Measurements from ENCODE around the gene RCOR1. TPM values are rescaled to one million over a fixed set of nuclear protein-coding genes. Genes with fewer than 3 reads are reported as not detected.

RCOR1 gene
- total RNA-seq, 1 donor: 23.7 TPM

GRCh38 chr14:102778338-102779083 lies 186.1 kb downstream of the RCOR1 start:
- DNase-seq (ENCODE audit: low read depth): peak; percentile 55

GRCh38 chr14:102779084-102779462 lies 186.6 kb downstream of the RCOR1 start:
- DNase-seq (ENCODE audit: low read depth): no peak
- no peak for TF ChIP-seq CTCF (IDR thresholded peaks at IDR 0.05; ENCODE audit: insufficient read depth, low read depth, low read length)
- H3K4me3 ChIP-seq (ENCODE audit: low read depth, low read length): peak overlapping the region; percentile 65

More at GRCh38 chr14:102778338-102779083, 186.1 kb downstream of the RCOR1 start:
- H3K4me3 ChIP-seq (ENCODE audit: low read depth, low read length): peak overlapping the region; percentile 65
- TF ChIP-seq CTCF (IDR thresholded peaks at IDR 0.05; ENCODE audit: insufficient read depth, low read depth, low read length): no peak

GRCh38 chr14:102779574-102780315 lies 187.3 kb downstream of the RCOR1 start:
- TF ChIP-seq CTCF (IDR thresholded peaks at IDR 0.05; ENCODE audit: insufficient read depth, low read depth, low read length): no peak
- H3K4me3 ChIP-seq (ENCODE audit: low read depth, low read length): no peak overlapping the region
- no peak for DNase-seq (ENCODE audit: low read depth)

Small RNA genes within 50 kb of the gene (small RNA-seq; reads per million reads assigned to genes)
- gene RF00019 (not detected), gene RN7SL546P (not detected)

Other genes starting within 250 kb of the RCOR1 start
- 50.3 and 51.8 TPM in 2 replicates for gene CINP, start 229.8 kb upstream of the RCOR1 start, total RNA-seq
- 18.0 and 19.9 TPM in 2 replicates for gene TECPR2, start 229.7 kb upstream of the RCOR1 start, total RNA-seq
- 16.4 and 26.4 TPM in 2 replicates for gene ANKRD9, start 82.9 kb upstream of the RCOR1 start, total RNA-seq
- gene TRAF3, start 184.8 kb downstream of the RCOR1 start, total RNA-seq: 16.1 and 30.7 TPM in 2 replicates